Endothelial cell of coronary artery (primary cell): ENCODE measurements around the gene MAPT. TPM values are rescaled to one million over a fixed set of nuclear protein-coding genes. Genes with fewer than 3 reads are reported as not detected.

Experiments
- total RNA-seq: library from RNA; depleted of rRNA; stranded (reverse); fragments of >200 nt; gene quantifications from 2 replicates; pipeline ENCODE4 v1.2.3, GENCODE V29; 2014

MAPT gene
- total RNA-seq = 0.09 and 0.19 TPM in 2 replicates

DNA sequence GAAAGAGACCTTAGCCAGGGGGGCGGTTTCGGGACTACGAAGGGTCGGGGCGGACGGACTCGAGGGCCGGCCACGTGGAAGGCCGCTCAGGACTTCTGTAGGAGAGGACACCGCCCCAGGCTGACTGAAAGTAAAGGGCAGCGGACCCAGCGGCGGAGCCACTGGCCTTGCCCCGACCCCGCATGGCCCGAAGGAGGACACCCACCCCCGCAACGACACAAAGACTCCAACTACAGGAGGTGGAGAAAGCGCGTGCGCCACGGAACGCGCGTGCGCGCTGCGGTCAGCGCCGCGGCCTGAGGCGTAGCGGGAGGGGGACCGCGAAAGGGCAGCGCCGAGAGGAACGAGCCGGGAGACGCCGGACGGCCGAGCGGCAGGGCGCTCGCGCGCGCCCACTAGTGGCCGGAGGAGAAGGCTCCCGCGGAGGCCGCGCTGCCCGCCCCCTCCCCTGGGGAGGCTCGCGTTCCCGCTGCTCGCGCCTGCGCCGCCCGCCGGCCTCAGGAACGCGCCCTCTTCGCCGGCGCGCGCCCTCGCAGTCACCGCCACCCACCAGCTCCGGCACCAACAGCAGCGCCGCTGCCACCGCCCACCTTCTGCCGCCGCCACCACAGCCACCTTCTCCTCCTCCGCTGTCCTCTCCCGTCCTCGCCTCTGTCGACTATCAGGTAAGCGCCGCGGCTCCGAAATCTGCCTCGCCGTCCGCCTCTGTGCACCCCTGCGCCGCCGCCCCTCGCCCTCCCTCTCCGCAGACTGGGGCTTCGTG, at the start of gene MAPT:
Gene MAPT, plus strand, starts transcription at position 533 of the 763 bp plus-strand sequence. CDS start 67,784 bp downstream, outside the sequence.

DNA sequence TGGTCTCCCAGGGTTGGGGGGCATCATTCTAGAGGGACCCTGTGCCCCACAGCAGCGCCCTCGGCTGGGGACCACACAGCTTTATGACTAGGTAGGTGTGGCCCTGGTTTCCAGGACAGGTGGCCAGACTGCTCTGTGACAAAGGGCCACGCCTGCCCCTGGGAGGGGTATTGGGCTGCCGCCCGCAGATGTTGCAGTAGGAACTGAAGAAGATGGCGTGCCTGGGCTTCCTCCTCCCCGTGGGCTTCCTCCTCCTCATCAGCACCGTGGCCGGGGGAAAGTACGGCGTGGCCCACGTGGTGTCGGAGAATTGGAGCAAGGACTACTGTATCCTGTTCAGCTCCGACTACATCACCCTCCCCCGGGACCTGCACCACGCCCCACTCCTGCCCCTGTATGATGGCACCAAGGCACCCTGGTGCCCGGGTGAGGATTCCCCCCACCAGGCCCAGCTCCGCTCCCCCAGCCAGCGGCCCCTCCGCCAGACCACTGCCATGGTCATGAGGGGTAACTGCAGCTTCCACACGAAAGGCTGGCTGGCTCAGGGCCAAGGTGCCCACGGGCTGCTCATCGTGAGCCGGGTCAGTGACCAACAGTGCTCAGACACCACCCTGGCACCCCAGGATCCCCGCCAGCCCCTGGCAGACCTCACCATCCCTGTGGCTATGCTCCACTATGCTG, 49.5 kb upstream of the MAPT start, which contains the start of gene SPPL2C:
Gene SPPL2C, plus strand, starts transcription at position 187 of the 681 bp plus-strand sequence. Its CDS starts 26 bp downstream, at position 213.

DNA sequence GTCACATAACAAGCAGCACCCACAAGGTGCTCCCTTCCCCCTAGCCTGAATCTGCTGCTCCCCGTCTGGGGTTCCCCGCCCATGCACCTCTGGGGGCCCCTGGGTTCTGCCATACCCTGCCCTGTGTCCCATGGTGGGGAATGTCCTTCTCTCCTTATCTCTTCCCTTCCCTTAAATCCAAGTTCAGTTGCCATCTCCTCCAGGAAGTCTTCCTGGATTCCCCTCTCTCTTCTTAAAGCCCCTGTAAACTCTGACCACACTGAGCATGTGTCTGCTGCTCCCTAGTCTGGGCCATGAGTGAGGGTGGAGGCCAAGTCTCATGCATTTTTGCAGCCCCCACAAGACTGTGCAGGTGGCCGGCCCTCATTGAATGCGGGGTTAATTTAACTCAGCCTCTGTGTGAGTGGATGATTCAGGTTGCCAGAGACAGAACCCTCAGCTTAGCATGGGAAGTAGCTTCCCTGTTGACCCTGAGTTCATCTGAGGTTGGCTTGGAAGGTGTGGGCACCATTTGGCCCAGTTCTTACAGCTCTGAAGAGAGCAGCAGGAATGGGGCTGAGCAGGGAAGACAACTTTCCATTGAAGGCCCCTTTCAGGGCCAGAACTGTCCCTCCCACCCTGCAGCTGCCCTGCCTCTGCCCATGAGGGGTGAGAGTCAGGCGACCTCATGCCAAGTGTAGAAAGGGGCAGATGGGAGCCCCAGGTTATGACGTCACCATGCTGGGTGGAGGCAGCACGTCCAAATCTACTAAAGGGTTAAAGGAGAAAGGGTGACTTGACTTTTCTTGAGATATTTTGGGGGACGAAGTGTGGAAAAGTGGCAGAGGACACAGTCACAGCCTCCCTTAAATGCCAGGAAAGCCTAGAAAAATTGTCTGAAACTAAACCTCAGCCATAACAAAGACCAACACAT, 104.9 kb downstream of the MAPT start, which contains the start of gene STH:
Gene STH, plus strand, starts transcription at position 264 of the 913 bp plus-strand sequence. Its CDS starts 30 bp downstream, at position 294.

Other genes starting within 250 kb of the MAPT start
- gene CRHR1, start 110.2 kb upstream of the MAPT start, total RNA-seq = not detected in 2 replicates
- gene SPPL2C, start 49.7 kb upstream of the MAPT start, total RNA-seq = not detected in 2 replicates
- not detected in 2 replicates for gene STH, start 104.7 kb downstream of the MAPT start, total RNA-seq